Upper lobe of left lung (tissue), 4 donors: ENCODE results near the gene PSG2.
"Not testable (repeated sequence)": the region's sequence is repeated elsewhere in the genome, so short reads cannot be mapped to it uniquely, and the experiment has no call there.

Experiments
- CTCF ChIP-seq, 6 experiments: fragments of 450-650 bp in 4 of 6; fragments of 200-600 bp in 2 of 6; sonication (generic) in 2 of 6; IDR thresholded peaks; one replicate each; pipeline ENCODE4 v1.5.1; 2016 to 2019; ENCODE audit warnings: antibody characterized with exemption in 6 of 6
- EP300 ChIP-seq, 4 donors: sonication (generic); formaldehyde crosslinking; IDR thresholded peaks; one replicate each; pipeline ENCODE4 v1.5.1; 2017; ENCODE audit warnings: antibody characterized with exemption in 4 of 4, control low read depth in 2 of 4
- POLR2A ChIP-seq, 4 donors: fragments of 450-650 bp; IDR thresholded peaks; one replicate each; pipeline ENCODE4 v1.5.1; 2016 to 2017; ENCODE audit warnings: antibody characterized with exemption in 4 of 4, mild to moderate bottlenecking in 2 of 4
- POLR2AphosphoS5 ChIP-seq, 2 donors: sonication (generic); formaldehyde crosslinking; IDR thresholded peaks; one replicate each; pipeline ENCODE4 v1.5.1; 2017; ENCODE audit warnings: antibody characterized with exemption in 2 of 2

- TF ChIP-seq CTCF, EP300, POLR2AphosphoS5, POLR2A (IDR thresholded peaks at IDR 0.05): not testable (repeated sequence)
These were observed 23.0 kb downstream of the PSG2 start for GRCh38 chr19:43059482-43059881.
